Endothelial cell (in vitro differentiated cells): ENCODE data around the gene CCDC32. TPM values are rescaled to one million over a fixed set of nuclear protein-coding genes. Genes with fewer than 3 reads are reported as not detected.

Experiments used
- total RNA-seq: library from RNA; stranded (reverse); fragmentation: NEBNext Ultra II Directional; extraction: Animal tissue kit (Norgen Biotek cat#: 25700); gene quantifications from one replicate; pipeline ENCODE4 v1.2.1, GENCODE V29; 2021; ENCODE audit not compliant: unreplicated experiment

The CCDC32 gene
- total RNA-seq, 1 donor from 2014 or later = 40.4 TPM

Other genes starting within 250 kb of the CCDC32 start
- 17.7 TPM for gene INAFM2, start 241.3 kb downstream of the CCDC32 start, total RNA-seq
- 0.92 TPM for gene CCDC9B, start 224.1 kb downstream of the CCDC32 start, total RNA-seq
- not detected for gene PHGR1, start 214.0 kb downstream of the CCDC32 start, total RNA-seq
- 3.6 TPM for gene DISP2, start 206.8 kb downstream of the CCDC32 start, total RNA-seq
- gene KNSTRN, start 182.3 kb downstream of the CCDC32 start, total RNA-seq = 26.0 TPM
- 56.2 TPM for gene IVD, start 159.2 kb downstream of the CCDC32 start, total RNA-seq
- 20.4 TPM for gene BAHD1, start 124.1 kb downstream of the CCDC32 start, total RNA-seq
- gene CHST14, start 94.1 kb downstream of the CCDC32 start, total RNA-seq = 36.5 TPM
- 11.5 TPM for gene RPUSD2, start 4.3 kb upstream of the CCDC32 start, total RNA-seq
- 9.5 TPM for gene KNL1, start 29.2 kb upstream of the CCDC32 start, total RNA-seq
- 9.6 TPM for gene RAD51, start 130.1 kb upstream of the CCDC32 start, total RNA-seq
- gene RMDN3, start 190.2 kb upstream of the CCDC32 start, total RNA-seq = 34.4 TPM
- gene GCHFR, start 199.0 kb upstream of the CCDC32 start, total RNA-seq = 4.6 TPM
- not detected for gene C15orf62, start 204.9 kb upstream of the CCDC32 start, total RNA-seq
- 31.5 TPM for gene ZFYVE19, start 242.0 kb upstream of the CCDC32 start, total RNA-seq
- gene DNAJC17, start 242.4 kb upstream of the CCDC32 start, total RNA-seq = 55.6 TPM